ENCODE data around the gene SLC22A23. TPM values are rescaled to one million over a fixed set of nuclear protein-coding genes. Genes with fewer than 3 reads are reported as not detected.

Gene SLC22A23
- total RNA-seq, 3 donors from 2014 or later = 61.5 to 160 (median 74.7) TPM

DNA sequence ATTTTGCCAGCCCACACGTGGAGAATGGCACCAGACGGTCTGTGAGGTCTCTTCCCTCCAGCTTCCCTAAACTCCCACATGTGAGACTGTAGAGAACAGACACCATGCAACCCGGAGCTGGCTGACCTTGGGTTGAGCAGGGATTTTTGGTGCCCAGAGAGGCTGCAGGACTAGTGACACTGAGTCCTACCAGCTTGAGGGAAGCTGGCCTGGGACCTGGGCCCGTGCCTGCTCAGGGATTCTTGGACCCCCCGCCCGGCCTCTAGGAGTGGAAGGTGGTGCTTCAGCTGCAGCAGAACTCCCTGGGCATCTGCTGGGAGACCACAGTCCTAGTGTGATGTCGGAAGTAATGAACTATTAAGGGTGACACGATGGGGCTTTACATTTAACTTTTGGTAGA lies 194.9 kb downstream of the SLC22A23 start:
- intact Hi-C loops (cut with DNase I, micrococcal nuclease) = no loop called here
- Histone ChIP-seq H3K36me3 (ENCODE audit: low read depth) (peaks cover 4% of the 10 kb centered on the region), H3K9me3 (no peaks in the 10 kb centered on the region), H3K4me3 (no peak overlapping the region), H3K4me1 (ENCODE audit: low read depth) (peaks cover 9% of the 10 kb centered on the region)
- peak in 1 of 3 donors; percentile 25 for DNase-seq
- no peak for ATAC-seq
- TF ChIP-seq, protein P1, sequence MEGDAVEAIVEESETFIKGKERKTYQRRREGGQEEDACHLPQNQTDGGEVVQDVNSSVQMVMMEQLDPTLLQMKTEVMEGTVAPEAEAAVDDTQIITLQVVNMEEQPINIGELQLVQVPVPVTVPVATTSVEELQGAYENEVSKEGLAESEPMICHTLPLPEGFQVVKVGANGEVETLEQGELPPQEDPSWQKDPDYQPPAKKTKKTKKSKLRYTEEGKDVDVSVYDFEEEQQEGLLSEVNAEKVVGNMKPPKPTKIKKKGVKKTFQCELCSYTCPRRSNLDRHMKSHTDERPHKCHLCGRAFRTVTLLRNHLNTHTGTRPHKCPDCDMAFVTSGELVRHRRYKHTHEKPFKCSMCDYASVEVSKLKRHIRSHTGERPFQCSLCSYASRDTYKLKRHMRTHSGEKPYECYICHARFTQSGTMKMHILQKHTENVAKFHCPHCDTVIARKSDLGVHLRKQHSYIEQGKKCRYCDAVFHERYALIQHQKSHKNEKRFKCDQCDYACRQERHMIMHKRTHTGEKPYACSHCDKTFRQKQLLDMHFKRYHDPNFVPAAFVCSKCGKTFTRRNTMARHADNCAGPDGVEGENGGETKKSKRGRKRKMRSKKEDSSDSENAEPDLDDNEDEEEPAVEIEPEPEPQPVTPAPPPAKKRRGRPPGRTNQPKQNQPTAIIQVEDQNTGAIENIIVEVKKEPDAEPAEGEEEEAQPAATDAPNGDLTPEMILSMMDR (IDR thresholded peaks at IDR 0.05) = no peak

DNA sequence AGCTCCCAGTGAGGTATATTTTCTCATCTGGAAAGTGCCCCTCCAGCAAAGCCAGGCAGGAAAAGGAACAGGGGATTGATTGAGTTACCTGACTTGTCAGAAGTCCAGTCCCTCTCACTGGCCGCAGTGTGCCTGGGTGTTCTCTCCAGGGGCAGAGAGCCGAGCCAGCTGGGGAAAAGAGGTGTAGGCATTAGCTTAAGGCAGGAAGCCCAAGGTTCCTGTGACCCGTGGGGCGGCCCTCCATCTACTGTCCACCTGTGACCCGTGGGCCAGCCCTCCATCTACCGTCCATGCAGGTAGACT lies 195.4 kb downstream of the SLC22A23 start:
- Histone ChIP-seq H3K36me3 (ENCODE audit: low read depth) (peaks cover 4% of the 10 kb centered on the region), H3K9me3 (no peaks in the 10 kb centered on the region), H3K4me3 (no peak overlapping the region), H3K4me1 (ENCODE audit: low read depth) (peaks cover 9% of the 10 kb centered on the region)
- intact Hi-C loops (cut with DNase I, micrococcal nuclease) = no loop called here
- ATAC-seq (no peak), DNase-seq (peak in 1 of 3 donors; percentile 7)
- TF ChIP-seq, protein P1 (IDR thresholded peaks at IDR 0.05) = no peak

DNA sequence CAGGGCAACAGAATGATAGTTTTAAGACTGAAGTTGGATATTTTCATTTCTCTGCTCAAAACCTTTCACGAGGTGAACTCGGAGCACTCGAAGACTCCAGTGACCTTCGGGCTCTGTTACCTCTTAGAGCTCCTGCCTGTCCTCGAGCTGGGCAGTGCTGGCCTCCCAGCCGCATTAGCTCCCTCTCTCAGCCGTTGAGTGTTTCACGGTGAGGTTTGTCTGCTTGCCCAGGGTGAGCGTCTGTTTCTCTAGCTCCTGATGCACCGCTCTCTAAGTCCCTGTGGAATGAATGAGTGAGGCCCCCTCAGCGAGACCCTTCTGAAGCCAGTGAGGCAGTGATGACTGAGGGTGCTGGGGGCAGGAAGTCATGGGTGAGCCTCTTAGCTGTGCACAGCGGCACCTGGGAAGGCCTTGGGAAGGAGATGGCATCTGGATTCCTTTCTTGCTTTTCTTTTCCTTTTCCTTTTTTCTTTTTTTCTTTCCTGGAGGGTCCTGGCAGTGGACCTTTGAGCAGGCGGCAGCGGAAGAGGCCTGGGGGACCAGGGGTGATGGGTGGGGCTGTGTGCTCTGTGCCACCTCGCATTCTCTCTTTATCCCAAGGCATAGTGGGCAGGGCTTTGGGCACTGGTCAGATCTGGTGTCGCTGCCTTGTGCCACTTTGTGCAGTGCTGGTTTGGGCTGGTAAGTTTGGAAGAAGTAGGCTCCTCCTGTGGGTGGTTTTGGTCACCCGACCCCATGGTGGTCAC lies 195.9 kb downstream of the SLC22A23 start:
- DNase-seq (no peak), ATAC-seq (no peak)
- Histone ChIP-seq H3K9me3 (no peaks in the 10 kb centered on the region), H3K36me3 (ENCODE audit: low read depth) (peaks cover 4% of the 10 kb centered on the region), H3K4me1 (ENCODE audit: low read depth) (peaks cover 9% of the 10 kb centered on the region), H3K4me3 (no peak overlapping the region)
- TF ChIP-seq, protein P1 (IDR thresholded peaks at IDR 0.05) = no peak
- intact Hi-C loops (cut with DNase I, micrococcal nuclease) = no loop called here

DNA sequence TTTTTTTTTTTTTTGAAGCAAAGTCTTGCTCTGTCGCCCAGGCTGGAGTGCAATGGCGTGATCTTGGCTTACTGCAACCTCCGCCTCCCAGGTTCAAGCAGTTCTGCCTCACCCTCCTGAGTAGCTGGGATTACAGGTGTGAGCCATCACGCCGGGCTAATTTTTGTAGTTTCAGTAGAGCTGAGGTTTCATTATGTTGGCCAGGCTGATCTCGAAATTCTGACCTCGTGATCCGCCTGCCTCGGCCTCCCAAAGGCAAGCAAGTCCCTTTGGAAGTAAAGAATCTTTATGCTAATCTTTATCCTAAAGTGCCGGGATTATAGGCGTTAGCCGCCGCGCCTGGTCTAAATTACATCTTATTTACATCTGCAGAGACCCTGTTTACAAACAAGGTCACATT lies 196.6 kb downstream of the SLC22A23 start:
- no peak overlapping the region for H3K4me3 ChIP-seq
- TF ChIP-seq, protein P1 (IDR thresholded peaks at IDR 0.05) = no peak

DNA sequence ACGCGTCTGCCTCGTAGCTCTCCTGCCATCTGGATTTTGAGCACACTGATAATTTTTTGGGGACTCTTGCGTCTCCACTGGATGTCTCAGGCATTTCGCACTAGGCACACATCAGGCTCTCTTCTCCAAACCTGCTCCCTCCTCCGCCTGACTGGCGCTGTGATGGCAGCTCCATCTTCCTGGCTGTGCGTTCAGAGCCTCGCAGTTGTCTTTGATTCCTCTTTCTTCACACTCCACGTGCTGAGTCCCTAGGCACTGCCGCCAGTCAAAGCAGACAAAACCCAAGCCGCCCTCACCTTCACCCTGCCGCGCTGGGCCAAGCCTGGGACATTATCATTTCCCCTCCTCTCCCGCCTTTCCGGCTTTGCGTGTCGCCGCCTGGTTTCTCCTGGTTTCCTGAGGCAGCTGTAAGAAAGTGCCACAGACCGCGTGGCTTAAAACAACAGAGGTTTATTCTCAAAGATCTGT lies 197.3 kb downstream of the SLC22A23 start:
- Histone ChIP-seq H3K4me3 (peak overlapping the region; percentile 82), H3K9me3 (no peaks in the 10 kb centered on the region), H3K36me3 (ENCODE audit: low read depth) (peaks cover 4% of the 10 kb centered on the region), H3K4me1 (ENCODE audit: low read depth) (peaks cover 9% of the 10 kb centered on the region)
- intact Hi-C loops (cut with DNase I, micrococcal nuclease) = loop anchor here in 1 of 2 donors (10.0 kb wide), 1 partner anchor 135 kb away; no protein-coding TSS in a partner anchor
- TF ChIP-seq, protein P1 (IDR thresholded peaks at IDR 0.05) = no peak
- peak; percentile 45 for ATAC-seq
- peak; percentile 56 to 67 (median 63) for DNase-seq

More for the DNA sequence above, 196.6 kb downstream of the SLC22A23 start:
- peaks cover 4% of the 10 kb centered on the region for H3K36me3 ChIP-seq (ENCODE audit: low read depth)
- no peak for ATAC-seq
- intact Hi-C loops (cut with DNase I, micrococcal nuclease) = no loop called here
- peaks cover 9% of the 10 kb centered on the region for H3K4me1 ChIP-seq (ENCODE audit: low read depth)
- no peak for DNase-seq
- H3K9me3 ChIP-seq = no peaks in the 10 kb centered on the region

Measured in mucosa of descending colon (tissue), 3 donors.